ENCODE data around the gene FAM83G. TPM values are rescaled to one million over a fixed set of nuclear protein-coding genes. Genes with fewer than 3 reads are reported as not detected.

The FAM83G gene
- total RNA-seq, 1 donor from 2014 or later, result 28.4 TPM

DNA sequence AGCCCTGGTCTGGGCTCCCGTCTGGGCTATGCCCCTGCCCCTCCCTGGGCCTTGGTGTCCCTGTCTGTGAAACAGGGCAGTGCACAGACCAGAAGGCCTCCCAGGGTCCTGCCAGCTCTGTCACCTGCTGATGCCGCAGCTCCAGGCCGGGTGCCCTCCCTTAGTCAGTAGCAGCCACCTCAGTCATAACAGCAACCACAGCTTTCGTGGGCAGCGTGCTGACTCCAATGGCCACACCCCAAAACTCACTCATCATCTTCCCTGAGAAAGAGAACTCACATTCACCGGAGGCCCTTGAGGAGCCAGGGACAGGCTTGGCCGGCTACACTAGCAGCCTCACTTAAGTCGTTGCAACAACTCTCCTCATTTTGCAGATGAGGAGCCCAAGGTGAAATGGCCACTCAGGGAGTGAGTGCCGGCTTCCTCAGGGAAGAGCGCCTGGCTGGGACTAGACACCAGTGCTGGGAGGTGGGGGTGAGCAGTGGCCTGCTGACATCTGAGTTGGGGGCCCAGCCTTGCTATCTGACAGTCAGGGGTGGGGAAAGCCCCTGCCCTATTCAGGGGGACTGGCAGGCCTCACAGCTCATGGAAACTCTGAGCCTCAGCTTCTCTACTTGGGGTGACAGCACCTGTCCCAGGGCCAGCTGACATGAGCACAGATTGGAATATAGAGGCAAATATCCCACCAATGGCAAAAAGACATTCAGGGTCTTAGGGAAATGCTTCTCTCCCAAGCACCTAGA is 30.0 kb downstream of the FAM83G start:
- FAIRE-seq (peak; percentile 77), DNase-seq (ENCODE audit: low read depth) (peak; percentile 75)
- Histone ChIP-seq H3K4me3 (ENCODE audit: low read depth, low read length) (no peak overlapping the region), H3K36me3 (ENCODE audit: control insufficient read depth, insufficient read depth, low read length) (peaks cover 43% of the 10 kb centered on the region), H3K27me3 (ENCODE audit: control insufficient read depth, insufficient read depth, low read length) (no peaks in the 10 kb centered on the region)
- TF ChIP-seq, protein P1, sequence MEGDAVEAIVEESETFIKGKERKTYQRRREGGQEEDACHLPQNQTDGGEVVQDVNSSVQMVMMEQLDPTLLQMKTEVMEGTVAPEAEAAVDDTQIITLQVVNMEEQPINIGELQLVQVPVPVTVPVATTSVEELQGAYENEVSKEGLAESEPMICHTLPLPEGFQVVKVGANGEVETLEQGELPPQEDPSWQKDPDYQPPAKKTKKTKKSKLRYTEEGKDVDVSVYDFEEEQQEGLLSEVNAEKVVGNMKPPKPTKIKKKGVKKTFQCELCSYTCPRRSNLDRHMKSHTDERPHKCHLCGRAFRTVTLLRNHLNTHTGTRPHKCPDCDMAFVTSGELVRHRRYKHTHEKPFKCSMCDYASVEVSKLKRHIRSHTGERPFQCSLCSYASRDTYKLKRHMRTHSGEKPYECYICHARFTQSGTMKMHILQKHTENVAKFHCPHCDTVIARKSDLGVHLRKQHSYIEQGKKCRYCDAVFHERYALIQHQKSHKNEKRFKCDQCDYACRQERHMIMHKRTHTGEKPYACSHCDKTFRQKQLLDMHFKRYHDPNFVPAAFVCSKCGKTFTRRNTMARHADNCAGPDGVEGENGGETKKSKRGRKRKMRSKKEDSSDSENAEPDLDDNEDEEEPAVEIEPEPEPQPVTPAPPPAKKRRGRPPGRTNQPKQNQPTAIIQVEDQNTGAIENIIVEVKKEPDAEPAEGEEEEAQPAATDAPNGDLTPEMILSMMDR (IDR thresholded peaks at IDR 0.05; ENCODE audit: insufficient read depth, low read length, severe bottlenecking), result no peak

DNA sequence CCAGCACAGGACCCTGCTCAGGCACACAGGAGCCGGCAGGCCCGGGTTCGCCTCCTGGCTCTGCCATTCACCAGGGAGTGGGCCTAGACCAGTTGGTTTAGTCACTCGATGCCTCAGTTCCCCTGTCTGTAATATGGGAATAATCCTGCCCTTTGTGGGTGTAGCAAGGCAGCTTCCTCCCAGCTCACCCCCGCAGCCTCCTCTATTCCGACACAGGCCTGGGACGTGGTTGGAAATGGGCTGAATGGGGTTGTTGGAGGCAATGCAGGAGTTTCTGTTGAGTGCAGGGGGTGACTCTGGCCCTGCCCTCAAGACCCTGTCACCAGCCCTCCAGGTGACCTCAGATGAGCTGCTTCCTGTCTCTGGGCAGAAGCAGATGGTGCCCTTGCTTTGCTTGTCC is 32.8 kb downstream of the FAM83G start:
- Histone ChIP-seq H3K27me3 (ENCODE audit: control insufficient read depth, insufficient read depth, low read length) (no peaks in the 10 kb centered on the region), H3K36me3 (ENCODE audit: control insufficient read depth, insufficient read depth, low read length) (peaks cover 21% of the 10 kb centered on the region), H3K4me3 (ENCODE audit: low read depth, low read length) (no peak overlapping the region)
- TF ChIP-seq, protein P1 (IDR thresholded peaks at IDR 0.05; ENCODE audit: insufficient read depth, low read length, severe bottlenecking), result no peak
- no peak for FAIRE-seq
- no peak for DNase-seq (ENCODE audit: low read depth)

DNA sequence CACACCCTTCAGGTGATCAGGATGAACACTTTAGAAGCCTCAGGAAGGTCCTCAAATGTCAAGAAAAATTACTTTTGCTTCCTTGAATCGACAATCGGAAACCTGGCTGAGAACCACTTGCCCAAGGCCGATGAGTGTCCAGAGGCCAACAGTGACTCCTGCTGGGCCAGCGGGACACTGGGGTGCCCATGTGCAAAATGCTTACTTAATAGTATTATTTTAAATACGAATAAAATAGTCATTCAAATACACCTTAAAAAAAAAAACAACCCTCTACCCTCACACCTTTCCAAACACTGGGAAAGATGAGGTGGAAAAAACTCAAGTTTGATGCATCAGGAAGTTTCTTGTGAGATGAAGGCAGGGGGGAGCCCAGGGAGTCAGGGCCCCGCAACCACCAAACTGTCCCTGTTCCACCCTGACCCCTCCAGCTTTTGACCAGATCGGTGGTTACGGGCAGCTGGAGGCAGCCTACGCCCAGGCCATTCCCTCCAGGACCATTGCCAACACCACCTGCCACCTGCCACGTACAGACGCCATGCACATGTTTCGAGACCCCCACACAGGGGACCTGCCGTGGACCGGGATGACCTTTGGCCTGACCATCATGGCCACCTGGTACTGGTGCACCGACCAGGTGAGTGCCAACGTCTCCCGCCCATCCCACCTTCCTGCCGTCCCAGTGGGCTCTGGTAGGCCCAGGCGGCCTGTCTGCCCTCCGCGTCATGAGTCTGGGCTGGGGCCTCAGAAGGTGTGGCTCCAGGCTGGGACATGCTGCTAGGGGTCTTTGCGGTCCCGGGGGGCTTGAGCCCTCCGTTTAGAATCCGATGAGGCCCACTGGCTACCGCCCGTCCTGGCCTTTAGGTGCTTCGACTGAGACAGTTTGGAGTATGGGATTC is 33.7 kb downstream of the FAM83G start:
- no peaks in the 10 kb centered on the region for H3K27me3 ChIP-seq (ENCODE audit: control insufficient read depth, insufficient read depth, low read length)
- H3K4me3 ChIP-seq (ENCODE audit: low read depth, low read length), result no peak overlapping the region
- FAIRE-seq (peak; percentile 36), DNase-seq (ENCODE audit: low read depth) (no peak)
- peaks cover 19% of the 10 kb centered on the region for H3K36me3 ChIP-seq (ENCODE audit: control insufficient read depth, insufficient read depth, low read length)
- TF ChIP-seq, protein P1 (IDR thresholded peaks at IDR 0.05; ENCODE audit: insufficient read depth, low read length, severe bottlenecking), result no peak

DNA sequence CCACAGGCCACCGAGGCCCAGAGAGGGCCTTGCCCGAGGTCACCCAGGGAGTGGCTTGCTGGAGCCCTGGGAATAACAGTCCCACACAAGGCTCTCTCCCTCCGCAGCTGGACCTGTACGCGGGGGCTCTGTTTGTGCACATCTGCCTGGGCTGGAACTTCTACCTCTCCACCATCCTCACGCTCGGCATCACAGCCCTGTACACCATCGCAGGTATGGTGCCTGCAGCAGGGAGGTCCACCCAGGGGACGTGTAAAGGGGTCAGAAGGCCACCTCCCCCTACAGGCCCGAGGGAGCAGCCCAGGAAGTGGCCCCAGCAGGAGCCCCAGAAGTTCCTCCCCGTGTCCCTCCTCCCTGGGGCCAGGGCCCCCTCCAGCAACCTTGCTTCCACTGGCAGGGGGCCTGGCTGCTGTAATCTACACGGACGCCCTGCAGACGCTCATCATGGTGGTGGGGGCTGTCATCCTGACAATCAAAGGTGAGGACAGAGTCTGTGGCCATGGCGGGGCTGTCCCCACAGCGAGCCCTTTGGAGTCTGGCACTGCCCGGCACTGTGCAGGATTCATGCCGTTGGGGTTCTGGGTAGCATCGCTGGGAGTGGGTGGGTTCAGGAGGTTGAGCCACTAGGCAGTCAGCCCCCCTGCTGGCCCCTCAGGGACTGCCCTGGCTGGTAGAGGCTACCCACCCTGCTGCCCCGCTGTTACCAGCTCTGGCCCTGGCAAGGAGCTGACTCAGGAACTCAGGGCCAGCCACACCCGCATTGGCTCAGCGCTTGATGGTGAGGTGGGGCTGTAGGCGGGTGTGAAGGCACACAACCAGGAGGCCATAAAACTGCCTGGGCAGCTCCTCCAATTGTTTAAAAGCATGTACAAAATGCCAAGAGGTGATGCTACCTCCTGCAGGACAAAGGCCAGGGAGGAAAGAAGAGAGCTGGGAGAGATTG is 35.3 kb downstream of the FAM83G start:
- peak; percentile 68 for DNase-seq (ENCODE audit: low read depth)
- Histone ChIP-seq H3K27me3 (ENCODE audit: control insufficient read depth, insufficient read depth, low read length) (no peaks in the 10 kb centered on the region), H3K4me3 (ENCODE audit: low read depth, low read length) (no peak overlapping the region), H3K36me3 (ENCODE audit: control insufficient read depth, insufficient read depth, low read length) (peaks cover 17% of the 10 kb centered on the region)
- TF ChIP-seq, protein P1 (IDR thresholded peaks at IDR 0.05; ENCODE audit: insufficient read depth, low read length, severe bottlenecking), result no peak
- peak; percentile 83 for FAIRE-seq

DNA sequence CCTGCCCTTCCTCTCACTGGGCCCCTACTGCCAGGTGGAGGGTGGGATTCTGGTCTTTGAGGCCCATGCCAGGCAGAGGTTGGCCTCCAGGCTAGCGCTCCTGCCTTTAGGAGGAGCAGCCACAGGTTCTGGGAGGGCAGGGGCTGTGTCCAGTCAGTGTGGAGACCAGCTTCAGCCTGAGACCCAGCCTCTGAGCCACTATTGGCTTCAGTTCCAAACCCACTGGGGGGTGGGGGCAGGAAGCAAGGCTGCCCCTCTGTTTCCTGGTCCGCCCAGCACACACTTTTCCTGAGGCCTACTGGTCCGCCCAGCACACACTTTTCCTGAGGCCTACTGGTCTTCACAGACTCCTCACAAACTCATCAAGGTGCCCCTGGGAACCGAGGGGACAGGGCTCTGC is 36.2 kb downstream of the FAM83G start:
- Histone ChIP-seq H3K36me3 (ENCODE audit: control insufficient read depth, insufficient read depth, low read length) (peaks cover 16% of the 10 kb centered on the region), H3K4me3 (ENCODE audit: low read depth, low read length) (no peak overlapping the region), H3K27me3 (ENCODE audit: control insufficient read depth, insufficient read depth, low read length) (no peaks in the 10 kb centered on the region)
- DNase-seq (ENCODE audit: low read depth), result no peak
- no peak for FAIRE-seq
- TF ChIP-seq, protein P1 (IDR thresholded peaks at IDR 0.05; ENCODE audit: insufficient read depth, low read length, severe bottlenecking), result no peak

All from bronchial epithelial cell (primary cell).